Upper lobe of right lung (tissue), 1 donor: ENCODE results near the gene PUM2. TPM values are rescaled to one million over a fixed set of nuclear protein-coding genes. Genes with fewer than 3 reads are reported as not detected.
"Not testable (repeated sequence)": the region's sequence is repeated elsewhere in the genome, so short reads cannot be mapped to it uniquely, and the experiment has no call there.

Experiments used
- ATAC-seq: fragments of 200-7000 bp; cut with Tn5 transposase; one replicate; pipeline ENCODE4 v1.9.1; 2020; ENCODE audit warnings: mild to moderate bottlenecking, moderate library complexity
- DNase-seq: peaks from one replicate; pipeline ENCODE4 v3.0.0-alpha.2; 2020
- H3K27ac ChIP-seq: fragments of 200-600 bp; one replicate; pipeline ENCODE4 v1.8.0; 2022
- H3K27me3 ChIP-seq: fragments of 200-600 bp; one replicate; pipeline ENCODE4 v1.8.0; 2022; ENCODE audit warnings: mild to moderate bottlenecking
- H3K36me3 ChIP-seq: fragments of 200-600 bp; one replicate; pipeline ENCODE4 v1.8.0; 2022
- H3K4me1 ChIP-seq: fragments of 200-600 bp; one replicate; pipeline ENCODE4 v1.8.0; 2022
- H3K4me3 ChIP-seq: fragments of 200-600 bp; one replicate; pipeline ENCODE4 v1.8.0; 2022; ENCODE audit warnings: mild to moderate bottlenecking
- H3K9me3 ChIP-seq: fragments of 200-600 bp; one replicate; pipeline ENCODE4 v1.8.0; 2022
- intact Hi-C: fragments of 100-400 bp; cut with DNase I; formaldehyde crosslinking; loops from one replicate; pipeline ENCODE4 v1.11.0; 2022
- total RNA-seq: library from RNA; stranded (reverse); fragmentation: NEBNext Ultra II Directional; extraction: Animal tissue kit (Norgen Biotek cat#: 25700); gene quantifications from one replicate; pipeline ENCODE4 v1.2.1, GENCODE V29; 2021
- TF ChIP-seq, protein P1 (sequence below): fragments of 200-600 bp; IDR thresholded peaks from one replicate; pipeline ENCODE4 v1.8.0; 2022; ENCODE audit warnings: antibody characterized with exemption
- donor health status: DM: no; HTN: yes; CAD: no; lungs with severe emphysema.

PUM2 gene
- total RNA-seq, 1 donor from 2014 or later, result 116 TPM

DNA sequence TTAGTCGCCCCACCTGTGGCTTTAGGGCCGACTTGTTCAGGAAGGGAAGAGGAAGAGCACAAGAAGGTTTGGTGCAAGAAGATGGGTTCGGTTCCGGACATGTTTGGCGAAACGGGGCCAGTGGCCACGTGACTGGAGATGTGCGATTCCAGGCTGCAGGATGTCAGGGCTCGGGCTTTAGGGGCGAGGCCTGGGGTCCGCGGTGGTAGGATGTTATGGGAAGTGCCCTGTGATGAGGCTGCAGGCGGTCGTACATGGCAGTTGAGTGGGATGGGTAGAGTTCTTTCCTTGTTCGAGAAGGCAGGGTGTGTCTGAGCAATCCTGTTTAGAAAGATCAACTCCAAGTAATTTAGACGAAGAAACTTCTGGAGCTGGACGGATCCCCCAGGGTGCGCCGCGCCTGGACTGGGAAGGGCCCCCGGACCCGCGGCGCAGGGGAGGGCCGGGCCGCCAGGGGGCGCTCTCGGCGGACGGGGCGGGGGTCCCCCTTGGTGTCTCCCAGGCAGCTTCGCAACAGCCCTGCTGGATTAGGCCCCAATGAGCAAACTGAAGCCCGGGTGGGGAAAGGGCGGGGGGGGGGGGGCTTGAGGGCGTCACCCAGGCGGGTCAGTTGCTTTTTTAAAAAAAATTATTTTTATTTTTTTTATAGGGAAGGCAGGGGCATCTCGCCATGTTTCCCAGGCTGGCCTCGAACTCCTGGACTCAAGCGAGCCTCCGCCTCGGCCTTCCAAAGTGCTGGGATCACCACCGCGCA lies 108.5 kb downstream of the PUM2 start:
- intact Hi-C loops, result no loop called here
- no peak for DNase-seq

DNA sequence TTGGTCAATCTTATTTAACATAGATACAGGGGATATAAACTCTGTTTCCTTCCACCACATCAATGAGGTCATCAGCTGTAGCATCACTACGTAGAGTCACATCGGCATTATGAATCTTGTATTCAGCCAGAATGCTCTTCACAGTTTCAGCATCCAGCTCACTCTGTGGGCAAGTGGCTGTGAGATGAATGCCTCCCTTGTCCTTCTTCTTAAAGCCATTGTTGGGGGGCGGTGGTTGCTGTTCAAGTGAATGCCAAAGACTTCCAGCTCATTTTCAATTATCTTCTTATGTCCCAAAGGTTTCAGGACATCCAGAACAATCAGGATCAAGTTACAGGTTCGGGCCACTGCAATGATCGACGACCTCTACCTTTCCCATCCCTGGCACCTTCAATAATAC lies 110.4 kb downstream of the PUM2 start:
- H3K27me3 ChIP-seq, H3K36me3 ChIP-seq, DNase-seq, H3K4me1 ChIP-seq, intact Hi-C loops, H3K4me3 ChIP-seq, ATAC-seq, H3K27ac ChIP-seq, H3K9me3 ChIP-seq: not testable (repeated sequence)

More for the DNA sequence above, 108.5 kb downstream of the PUM2 start:
- Histone ChIP-seq H3K27ac (no peak overlapping the region), H3K4me1 (no peaks in the 10 kb centered on the region), H3K9me3 (no peaks in the 10 kb centered on the region), H3K4me3 (no peak overlapping the region), H3K27me3 (peaks cover 5% of the 10 kb centered on the region), H3K36me3 (peaks cover 1% of the 10 kb centered on the region)
- TF ChIP-seq, protein P1, sequence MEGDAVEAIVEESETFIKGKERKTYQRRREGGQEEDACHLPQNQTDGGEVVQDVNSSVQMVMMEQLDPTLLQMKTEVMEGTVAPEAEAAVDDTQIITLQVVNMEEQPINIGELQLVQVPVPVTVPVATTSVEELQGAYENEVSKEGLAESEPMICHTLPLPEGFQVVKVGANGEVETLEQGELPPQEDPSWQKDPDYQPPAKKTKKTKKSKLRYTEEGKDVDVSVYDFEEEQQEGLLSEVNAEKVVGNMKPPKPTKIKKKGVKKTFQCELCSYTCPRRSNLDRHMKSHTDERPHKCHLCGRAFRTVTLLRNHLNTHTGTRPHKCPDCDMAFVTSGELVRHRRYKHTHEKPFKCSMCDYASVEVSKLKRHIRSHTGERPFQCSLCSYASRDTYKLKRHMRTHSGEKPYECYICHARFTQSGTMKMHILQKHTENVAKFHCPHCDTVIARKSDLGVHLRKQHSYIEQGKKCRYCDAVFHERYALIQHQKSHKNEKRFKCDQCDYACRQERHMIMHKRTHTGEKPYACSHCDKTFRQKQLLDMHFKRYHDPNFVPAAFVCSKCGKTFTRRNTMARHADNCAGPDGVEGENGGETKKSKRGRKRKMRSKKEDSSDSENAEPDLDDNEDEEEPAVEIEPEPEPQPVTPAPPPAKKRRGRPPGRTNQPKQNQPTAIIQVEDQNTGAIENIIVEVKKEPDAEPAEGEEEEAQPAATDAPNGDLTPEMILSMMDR, result peak; percentile 44
- ATAC-seq, result peak; percentile 57

DNA sequence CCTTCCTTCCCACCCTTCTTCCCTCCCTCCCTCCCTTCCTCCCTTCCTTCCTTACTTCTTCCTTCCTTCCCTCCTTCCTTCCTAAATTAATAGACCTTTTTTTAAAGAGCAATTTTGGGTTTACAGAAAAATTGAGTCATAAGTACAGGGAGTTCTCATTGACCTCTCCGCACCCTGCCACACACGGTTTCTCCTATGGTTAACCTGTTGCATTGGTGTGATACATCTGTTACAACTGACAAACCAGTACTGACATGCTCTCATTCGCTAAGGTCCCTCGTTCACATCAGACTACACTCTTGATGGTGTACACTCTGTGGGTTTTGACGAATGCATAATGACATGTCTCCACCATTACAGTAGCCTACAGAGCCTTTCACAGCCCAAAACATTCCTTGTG lies 114.1 kb downstream of the PUM2 start:
- Histone ChIP-seq H3K36me3 (no peaks in the 10 kb centered on the region), H3K27me3 (peaks cover 3% of the 10 kb centered on the region), H3K4me3 (no peak overlapping the region), H3K27ac (no peak overlapping the region), H3K9me3 (no peaks in the 10 kb centered on the region), H3K4me1 (peaks cover 6% of the 10 kb centered on the region)
- TF ChIP-seq, protein P1, result no peak
- ATAC-seq (no peak), DNase-seq (no peak)
- intact Hi-C loops, result no loop called here

DNA sequence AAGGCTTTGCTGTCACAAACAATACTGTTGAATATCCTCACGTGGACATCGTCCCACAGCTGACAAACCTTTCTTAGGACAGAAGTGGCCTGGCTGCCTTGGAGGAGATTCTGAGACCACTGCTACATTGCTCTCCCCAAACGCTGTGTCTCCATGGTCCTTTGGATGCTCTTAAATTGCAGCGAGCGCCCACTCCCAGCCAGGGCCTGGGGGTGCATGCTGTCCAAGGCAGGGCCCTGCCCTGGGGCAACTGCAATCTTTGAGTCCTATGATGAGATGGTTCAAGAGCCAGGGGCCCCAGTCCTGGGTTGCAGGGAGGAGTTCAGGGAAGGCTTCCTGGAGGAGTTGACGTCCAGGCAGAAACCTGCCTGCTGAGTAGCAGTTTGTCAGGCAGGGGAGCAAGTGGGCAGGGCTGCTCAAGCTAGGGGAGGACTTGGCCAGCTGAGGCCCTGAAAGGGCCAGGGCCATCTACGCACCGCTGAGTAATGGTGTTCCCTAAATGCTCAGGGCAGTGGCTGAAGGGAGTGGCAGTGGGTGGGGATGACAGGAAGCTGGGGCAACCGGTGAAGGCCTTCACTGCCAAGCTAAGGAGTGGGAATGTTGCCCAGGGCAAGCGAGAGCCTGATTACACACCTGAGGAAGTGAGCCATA lies 114.9 kb downstream of the PUM2 start:
- no peaks in the 10 kb centered on the region for H3K27me3 ChIP-seq
- no peak overlapping the region for H3K27ac ChIP-seq
- no peak overlapping the region for H3K4me3 ChIP-seq
- no peaks in the 10 kb centered on the region for H3K36me3 ChIP-seq
- no peak for DNase-seq
- peak; percentile 82 for ATAC-seq
- intact Hi-C loops, result no loop called here
- TF ChIP-seq, protein P1, result no peak
- peaks cover 7% of the 10 kb centered on the region for H3K4me1 ChIP-seq
- H3K9me3 ChIP-seq, result no peaks in the 10 kb centered on the region

DNA sequence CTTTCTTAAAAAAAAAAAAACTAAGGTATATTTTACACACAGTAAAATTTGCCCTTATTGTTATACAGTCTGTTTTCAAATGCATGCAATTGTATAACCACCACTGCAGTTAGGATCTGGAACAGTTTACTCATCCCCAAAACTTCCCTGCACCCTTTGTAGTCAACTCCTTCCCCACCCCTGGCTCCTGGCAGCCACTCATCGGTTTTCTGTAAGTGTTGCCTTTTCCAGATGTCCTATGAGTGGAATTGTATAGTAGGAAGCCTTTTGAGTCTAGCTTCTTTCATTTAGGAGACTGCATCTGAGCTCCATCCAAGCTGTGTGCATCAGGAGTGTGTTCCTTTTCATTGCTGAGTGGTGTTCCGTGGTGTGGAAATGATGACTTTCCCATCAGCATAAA lies 116.0 kb downstream of the PUM2 start:
- H3K27me3 ChIP-seq, DNase-seq, H3K36me3 ChIP-seq, H3K9me3 ChIP-seq, ATAC-seq, H3K4me1 ChIP-seq, intact Hi-C loops, H3K27ac ChIP-seq, H3K4me3 ChIP-seq: not testable (repeated sequence)

DNA sequence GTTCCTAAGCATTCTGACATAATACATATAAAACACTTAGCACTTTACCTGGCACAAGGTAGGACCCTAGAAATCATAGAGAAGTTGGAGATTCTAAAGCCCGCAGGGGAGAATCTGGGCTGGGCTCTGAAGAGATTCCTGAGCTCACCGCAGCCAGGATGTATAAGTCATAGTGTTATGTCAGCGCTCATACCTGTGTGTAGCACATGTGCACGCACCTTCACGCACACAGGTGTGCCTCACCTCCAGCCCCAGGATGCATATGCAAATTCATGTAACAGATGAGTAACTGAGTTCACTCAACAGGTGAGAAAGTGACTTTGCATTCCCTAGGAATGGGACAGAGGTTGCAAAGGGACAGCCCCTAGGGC lies 117.8 kb downstream of the PUM2 start:
- no peaks in the 10 kb centered on the region for H3K9me3 ChIP-seq
- DNase-seq, result peak; percentile 46
- H3K4me1 ChIP-seq, result peaks cover 7% of the 10 kb centered on the region
- no peak overlapping the region for H3K4me3 ChIP-seq
- peak overlapping the region; percentile 63 for H3K27ac ChIP-seq
- ATAC-seq, result peak; percentile 55
- no peaks in the 10 kb centered on the region for H3K27me3 ChIP-seq
- TF ChIP-seq, protein P1, result no peak
- H3K36me3 ChIP-seq, result no peaks in the 10 kb centered on the region
- intact Hi-C loops, result no loop called here
